SW 1271 (cell line): ENCODE results near the gene AP5S1.

Source experiments
- DNase-seq, 2 experiments: peaks; one replicate each; lab custom pipeline; 2025; lab: John Stamatoyannopoulos, UW

Gene AP5S1, protein sequence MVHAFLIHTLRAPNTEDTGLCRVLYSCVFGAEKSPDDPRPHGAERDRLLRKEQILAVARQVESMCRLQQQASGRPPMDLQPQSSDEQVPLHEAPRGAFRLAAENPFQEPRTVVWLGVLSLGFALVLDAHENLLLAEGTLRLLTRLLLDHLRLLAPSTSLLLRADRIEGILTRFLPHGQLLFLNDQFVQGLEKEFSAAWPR

DNA sequence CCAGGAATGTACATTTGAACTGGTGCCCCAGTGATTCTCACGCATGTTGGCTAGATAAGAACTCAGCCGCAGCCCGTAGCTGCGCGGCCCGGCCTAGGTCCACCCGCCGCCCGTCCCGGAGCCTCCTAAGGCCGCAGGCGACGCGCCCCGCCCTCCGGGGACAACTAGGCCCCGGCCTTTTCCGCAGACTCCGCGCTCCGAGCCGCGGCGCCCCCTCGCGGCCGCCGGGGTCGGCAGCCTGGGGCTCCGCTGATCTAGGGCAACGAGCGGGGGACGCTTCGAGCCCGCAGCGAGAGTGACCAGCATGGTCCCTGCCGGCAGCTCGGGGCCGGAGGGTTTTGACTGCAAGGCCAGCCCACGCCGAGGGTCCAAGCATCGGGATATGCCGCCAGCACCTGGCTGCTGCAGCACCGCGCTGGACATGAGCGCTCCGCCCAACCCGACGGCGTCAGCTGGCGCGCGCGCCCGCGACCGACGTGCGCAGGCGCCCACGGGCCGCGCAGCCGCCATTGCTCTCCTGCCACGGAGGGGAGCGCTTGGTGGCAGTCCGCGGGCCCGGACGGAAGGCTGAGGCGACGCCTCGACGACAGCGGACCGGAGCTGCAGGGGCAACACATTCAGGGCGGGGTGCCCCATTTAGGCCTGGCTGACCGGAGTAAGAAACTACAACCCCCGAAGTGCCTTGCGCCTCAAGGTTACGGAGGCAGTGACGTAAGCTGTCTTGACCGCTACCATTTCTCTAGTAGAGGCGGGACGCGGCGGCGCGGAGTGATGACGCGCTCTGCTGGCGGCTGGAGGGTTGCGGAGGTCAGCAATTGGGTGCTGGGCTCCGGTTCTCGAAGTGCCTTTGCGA is at the start of gene AP5S1:
Gene AP5S1, plus strand, starts transcription at position 500 of the 853 bp plus-strand sequence. CDS start 1,571 bp downstream, outside the sequence.
- peak; percentile 92 to 97 for DNase-seq

DNA sequence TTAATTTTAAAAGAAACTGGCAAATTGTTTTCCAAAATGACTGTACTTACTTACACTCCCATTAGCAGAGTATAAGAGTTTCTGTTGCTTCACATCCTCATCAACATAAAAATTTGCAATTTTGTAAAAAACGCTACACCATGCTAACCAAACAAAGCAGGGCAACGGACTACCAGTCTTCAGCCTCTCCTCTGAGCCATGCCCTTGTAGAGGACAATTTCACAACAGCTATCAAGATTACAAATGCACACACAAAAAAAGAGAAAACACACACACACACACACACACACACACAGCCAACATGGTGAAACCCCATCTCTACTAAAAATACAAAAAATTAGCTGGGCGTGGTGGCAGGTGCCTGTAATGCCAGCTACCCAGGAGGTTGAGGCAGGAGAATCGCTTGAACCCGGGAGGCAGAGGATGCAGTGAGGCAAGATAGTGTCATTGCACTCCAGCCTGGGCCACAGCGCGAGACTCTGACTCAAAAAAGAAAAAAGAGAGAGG is 48.7 kb upstream of the AP5S1 start:
- DNase-seq: no peak

- DNase-seq: no peak
These were observed 44.8 kb upstream of the AP5S1 start for GRCh38 chr20:3775457-3776108.

GRCh38 chr20:3777381-3777715 is 43.0 kb upstream of the AP5S1 start:
- no peak for DNase-seq

GRCh38 chr20:3777716-3778629 is 42.4 kb upstream of the AP5S1 start:
- no peak for DNase-seq

DNA sequence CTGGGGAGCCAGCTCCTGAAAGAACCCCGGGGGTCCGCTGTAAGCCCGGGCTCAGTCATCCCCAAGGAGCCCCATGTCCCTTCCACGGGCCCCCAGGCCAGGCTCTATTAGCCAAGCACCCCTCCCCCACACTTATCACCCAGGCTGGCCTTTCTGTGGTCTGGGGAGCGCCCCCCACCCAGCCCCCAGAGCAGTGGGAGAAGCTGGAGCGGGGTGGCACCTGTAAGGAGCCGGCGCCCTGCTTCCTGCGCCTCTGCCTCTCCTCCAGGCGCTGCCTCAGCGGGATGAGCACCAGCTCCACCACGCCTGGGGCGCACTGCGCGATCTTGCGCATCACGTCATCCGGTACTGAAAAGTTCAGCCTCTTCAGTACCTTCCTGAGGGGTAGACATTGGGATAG is 41.4 kb upstream of the AP5S1 start:
- no peak for DNase-seq

DNA sequence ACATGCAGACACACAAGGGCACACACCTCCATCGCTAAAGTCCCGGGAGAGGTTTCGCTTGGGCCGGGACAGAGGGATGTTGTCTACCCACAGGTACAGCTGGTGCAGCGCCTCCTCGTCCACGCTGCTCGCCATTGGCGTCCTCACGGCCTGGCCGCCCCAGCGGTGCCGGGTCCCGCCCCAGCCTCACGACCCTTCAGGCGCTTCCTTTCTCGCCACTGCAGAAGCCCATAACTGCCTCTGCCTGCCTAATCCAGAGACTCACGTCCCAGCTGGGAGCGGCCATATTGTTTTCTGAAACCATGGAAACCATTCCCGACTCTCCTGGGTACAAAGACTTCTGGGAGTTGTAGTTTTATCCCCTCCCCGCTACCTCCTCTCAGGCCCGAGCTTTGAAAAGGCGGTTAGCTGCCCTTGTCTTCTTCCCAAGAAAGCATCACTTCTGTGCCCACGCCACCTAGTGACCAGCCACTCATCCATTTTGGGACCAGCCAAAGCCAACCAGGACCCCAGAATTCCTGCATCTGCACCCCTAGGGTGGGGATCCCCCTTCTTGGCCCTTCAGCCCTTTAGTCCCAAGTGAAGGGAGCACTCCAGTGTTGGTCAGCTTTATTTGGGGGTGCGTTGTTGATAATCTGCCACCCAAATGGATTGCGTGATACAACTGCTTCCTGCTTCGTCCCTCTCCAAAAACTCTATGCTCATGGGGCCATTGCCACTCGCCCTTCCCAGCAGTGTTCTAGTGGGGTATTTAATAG is 39.0 kb upstream of the AP5S1 start, which contains the start of gene SPEF1:
Gene SPEF1, minus strand, starts transcription at position 296 of the 758 bp plus-strand sequence. Its CDS starts 161 bp downstream, at position 135.
- peak; percentile 98 for DNase-seq

DNA sequence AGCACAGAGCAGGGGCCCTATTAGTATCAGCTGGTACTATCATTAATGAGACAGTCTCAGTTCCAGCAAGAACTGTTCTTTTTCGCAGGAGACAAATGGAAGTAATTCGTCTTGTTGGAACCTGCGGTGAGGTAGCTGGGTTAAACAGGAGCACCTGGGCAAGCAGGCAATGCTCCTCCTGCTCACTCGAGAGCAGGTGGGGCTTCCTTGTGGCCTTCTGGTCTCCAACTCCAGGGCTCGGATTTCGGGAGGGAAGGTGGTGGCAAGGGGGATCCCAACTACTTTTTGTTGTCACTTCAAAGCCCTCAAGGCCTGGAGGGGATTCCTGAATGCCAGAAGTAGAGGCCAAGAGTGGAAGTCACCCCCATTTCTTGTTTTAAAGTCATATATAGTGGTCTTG is 37.8 kb upstream of the AP5S1 start:
- DNase-seq: no peak

DNA sequence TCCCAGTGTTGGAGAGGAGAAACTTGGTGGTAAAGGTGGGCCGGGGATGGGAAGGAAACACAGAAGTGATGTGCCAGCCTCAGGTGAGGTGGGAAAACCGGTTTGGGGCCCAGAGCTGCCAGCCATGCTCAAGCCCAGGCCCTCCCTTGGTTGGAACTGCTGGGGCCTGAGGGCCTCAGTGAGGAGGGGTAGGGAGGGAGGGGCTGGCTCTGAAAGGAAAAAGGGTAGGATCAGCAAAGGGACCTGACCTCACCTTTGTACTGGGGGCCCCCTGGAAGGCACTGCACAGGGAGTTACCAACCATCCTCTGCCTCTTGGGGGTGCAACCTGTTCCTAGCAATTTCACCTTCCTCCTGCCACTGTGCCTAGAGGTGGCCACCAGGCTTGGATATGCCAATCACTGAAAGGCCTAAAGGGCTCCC is 37.3 kb upstream of the AP5S1 start:
- DNase-seq: no peak

- DNase-seq: no peak
These were observed 36.7 kb upstream of the AP5S1 start for GRCh38 chr20:3783511-3784195.

DNA sequence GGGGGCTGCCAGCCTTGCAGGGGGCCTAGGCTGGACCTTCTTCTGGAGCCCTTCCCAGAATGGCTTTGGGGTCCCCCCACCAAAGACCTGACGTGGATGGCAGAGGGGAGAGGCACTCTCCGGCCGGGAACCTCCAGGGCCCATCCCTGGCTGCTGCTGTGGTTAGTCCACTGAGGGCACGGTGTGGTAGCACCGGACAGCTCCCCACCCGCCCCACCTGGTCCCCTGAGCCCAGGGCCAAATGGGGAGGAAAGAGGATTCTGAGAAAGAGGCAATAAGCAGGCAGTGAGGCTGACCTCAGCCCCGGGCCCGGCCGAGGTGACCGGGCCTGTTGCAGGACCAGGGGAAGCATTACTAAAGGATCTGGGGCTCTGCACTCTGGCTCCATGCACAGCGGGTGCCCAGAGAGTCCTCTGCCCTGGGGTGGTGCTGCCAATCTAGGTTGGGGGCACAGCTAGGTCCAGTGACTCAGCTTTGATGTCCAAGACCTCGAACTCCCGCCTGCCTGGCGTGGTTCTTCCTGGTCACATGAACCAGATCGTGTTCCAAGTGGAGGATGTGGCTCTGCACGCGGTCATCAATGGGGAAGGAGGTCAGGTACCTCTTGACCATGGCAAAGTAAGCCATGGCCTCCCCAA is 36.0 kb upstream of the AP5S1 start:
- DNase-seq: no peak

DNA sequence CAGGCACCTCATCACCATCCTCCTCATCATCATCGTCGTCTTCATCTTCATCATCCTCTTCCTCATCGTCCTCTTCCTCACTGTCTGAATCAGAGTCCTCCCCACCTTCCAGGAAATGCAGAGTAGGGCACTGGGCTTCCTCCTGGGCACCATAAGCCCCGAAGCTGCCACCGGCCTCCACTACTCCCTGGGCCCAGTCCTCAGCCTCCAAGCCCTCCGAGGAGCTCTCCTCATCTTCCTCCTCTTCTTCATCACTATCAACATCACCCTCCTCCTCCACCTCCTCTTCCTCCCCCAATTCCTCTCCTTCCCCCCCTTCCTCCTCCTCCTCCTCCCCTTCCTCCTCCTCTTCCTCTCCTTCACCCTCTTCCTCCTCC is 35.5 kb upstream of the AP5S1 start:
- no peak for DNase-seq

- DNase-seq: no peak
These were observed 34.9 kb upstream of the AP5S1 start for GRCh38 chr20:3785240-3786125.

DNA sequence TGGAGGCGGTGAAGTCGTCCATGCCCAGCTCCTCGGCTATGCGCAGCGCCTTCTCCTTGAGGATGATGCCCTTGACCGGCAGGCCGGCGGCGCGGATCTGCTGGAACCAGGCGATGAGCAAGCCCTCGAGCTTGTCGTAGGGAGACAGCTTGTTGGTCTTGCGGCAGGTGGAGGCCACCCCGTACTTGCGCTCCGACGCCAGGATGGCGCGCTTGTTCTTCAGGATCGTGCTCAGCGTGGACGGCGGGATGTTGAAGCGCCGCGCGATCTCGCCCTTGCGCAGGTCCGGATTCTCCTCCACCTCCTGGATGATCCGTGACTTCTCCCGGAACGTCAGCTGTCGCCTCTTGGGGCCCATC is 34.2 kb upstream of the AP5S1 start:
- DNase-seq: peak in 1 of 2 experiments; percentile 54

GRCh38 chr20:3786665-3787323 is 33.6 kb upstream of the AP5S1 start, which contains the start of gene CENPB:
CENPB (minus strand) TSS chr20:3786740; CDS start chr20:3786483, 257 bp downstream.
- DNase-seq: peak; percentile 52 to 84

- no peak for DNase-seq
These were observed 32.9 kb upstream of the AP5S1 start for GRCh38 chr20:3787324-3788014.

DNA sequence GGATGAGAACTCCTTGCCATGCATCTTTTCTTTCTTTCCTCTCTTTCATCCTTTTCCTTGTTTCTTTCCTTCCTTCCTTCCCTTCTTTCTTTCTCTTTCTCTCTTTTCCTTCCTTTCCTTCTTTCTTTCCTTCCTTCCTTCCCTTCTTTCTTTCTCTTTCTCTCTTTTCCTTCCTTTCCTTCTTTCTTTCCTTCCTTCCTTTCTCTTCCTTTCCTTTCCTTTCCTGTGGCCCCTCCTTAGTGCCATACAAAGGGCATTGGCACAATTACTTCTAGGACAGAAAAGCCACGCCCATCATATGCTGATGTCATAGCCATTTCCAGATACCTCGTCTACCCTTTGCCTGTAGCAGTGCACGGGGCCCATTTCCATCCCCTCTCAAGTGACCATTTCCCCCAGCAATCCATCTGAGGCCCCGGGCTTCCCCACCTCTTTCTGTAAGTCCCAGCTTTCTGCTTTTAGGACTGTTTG is 31.6 kb upstream of the AP5S1 start:
- DNase-seq: peak in 1 of 2 experiments; percentile 43
